Stimulated activated CD4-positive, alpha-beta T cell treated with anti-CD3 and anti-CD28 coated beads, Interleukin-1b, Interleukin-23, amount 100 ng/mL, for 4 hours (primary cell): ENCODE data around the gene INPP5A.
A peak's percentile ranks its signal among the peaks of the same experiment; 100 is the strongest.

Experiments
- DNase-seq, 2 donors: peaks; one replicate each; pipeline ENCODE4 v3.0.0-alpha.2; 2020; ENCODE audit warnings: low read depth in 2 of 2

Gene INPP5A

DNA sequence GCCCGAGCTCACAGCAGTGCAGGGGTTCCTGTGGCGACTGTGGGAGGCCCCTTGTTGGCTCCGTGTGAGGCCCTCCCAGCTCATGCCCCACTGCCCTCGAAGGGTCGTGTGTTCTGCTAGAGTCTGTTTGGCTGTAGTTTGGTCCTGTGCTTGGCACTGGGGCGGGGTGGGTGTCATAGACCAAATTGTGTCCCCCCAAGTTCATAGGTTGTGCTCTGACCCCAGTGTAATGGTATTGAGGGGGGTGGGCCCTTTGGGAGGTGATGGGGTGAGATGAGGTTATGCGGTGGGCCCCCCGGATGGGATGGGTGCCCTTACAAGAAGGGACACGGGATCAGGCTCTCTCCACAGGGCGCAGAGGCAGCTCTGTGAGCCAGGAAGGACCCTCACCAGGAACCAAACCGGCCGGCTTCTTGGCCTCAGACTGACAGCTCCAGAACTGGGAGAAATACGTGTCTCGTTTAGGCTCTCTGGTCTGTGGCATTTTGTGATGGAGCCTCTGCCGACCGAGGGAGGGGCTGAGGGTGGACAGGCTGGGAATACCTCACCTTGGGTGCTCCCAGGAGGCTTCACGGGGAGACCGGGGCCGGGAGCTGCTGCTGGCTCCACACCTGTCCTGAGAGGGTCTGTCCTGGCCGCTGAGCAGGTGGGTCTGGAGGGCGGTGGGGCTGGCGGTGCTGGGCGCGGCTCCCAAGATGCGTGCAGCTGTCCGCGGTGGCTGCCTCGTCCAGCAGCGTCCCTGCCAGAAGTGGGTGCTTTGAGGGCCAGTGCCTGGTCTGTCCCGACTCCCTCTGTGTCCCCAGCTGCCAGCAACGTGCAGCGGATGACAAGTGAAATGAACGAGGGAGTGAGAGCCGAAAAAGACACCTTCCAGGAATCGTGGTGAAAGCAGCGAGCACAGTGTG, 89.4 kb downstream of the INPP5A start:
- no peak for DNase-seq

DNA sequence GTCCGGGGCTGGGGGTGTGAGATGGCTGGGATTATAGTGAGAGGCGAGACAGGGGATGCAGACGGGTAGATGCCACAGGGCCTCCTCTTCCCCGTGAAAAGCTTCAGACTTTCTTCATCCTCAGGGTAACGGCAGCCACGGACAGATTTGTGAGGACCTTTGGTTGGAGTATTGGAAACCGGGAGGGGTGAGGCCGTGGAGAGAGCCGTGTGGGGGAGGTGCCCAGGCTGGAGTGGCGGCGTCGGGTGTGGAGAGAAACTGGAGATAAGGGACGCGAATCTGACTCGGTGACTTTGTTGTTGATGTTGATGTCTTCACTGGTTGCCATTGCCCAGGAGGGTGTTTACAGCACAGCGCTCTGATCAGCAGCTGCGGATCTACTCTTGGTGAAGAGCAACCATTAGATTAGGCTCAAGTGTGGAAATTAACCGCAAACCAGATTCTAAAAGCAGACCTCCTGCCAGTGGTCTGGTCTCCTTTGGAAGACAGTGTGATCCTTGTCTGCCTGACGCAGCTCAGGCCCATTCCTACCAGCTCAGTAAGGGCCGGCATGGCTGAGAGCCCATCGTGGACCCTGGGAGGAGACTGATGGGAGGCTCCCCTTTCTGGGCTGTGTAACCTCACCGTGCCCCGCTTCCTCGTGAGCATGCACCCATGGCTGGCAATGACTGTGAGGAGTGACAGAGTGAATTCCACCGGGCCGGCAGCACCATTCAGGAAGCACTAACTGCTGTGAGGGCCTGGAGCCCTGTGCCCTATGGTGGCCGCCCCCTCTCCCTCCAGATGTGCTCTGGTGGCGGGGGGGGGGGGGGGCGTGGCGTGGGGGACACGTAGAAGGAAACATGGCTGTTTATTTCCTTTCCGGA, 90.3 kb downstream of the INPP5A start:
- DNase-seq, result no peak

DNA sequence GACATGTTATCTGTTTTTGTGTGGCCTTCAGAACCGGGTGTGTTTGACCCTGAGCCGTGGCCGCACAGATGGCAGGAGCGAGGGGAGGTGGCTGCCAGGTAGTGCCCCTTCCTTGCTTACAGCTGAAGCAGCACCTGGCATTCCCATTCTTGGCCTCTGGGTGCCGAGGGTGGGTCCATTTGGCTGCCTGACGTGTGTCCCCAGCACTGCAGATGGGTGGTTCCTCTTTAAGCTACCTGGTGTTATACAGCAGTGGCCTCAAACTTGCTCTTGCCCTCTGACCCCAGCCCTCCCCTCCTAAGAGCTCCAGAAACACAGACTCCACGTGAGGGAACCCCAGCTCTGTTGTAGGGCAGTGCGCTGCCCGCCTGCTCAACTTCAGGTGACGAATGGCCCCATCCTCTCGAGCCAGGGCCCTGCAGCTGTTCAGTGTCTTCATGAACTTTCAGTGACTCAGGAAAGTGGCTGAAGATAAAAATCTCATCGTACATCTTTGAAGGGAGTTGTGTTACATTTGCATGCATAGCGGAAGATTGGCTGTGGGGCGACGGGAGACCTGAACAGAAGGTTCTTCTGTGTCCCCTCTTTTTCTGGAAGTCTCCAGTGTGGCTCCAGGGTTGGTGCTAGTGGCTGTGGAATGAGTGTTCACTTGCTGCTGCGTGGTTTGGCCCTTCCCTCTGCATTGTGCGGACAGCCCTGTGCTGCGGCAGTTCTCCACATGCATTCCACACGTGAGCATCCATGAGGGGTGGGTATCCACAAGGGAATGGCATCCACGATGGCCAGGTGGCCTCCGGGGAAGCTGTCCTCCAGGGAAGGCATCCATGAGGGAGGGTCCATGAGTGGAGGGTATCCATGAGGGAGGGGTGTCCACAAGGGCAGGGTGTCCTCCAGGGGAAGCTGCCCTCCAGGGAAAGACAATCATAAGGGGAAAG, 91.6 kb downstream of the INPP5A start:
- no peak for DNase-seq

DNA sequence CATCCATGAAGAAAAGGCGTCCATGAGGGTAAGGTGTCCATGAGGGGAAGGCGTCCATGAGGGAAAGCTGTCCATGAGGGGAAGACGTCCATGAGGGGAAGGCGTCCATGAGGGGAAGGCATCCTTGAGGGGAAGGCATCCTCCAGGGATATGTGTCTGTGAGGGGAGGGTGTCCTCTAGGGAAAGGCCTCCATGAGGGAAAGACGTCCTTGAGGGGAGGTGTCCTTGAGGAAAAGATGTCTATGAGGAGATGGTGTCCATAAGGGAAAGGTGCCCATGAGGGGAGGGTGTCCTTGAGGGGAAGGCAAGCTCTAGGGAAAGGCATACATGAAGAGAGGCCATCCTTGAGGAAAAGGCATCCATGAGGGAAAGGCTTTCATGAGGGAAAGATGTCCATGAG, 92.6 kb downstream of the INPP5A start:
- no peak for DNase-seq

GRCh38 chr10:132630666-132631337, 93.2 kb downstream of the INPP5A start:
- DNase-seq, result no peak

GRCh38 chr10:132631338-132631735, 93.8 kb downstream of the INPP5A start:
- DNase-seq, result no peak

DNA sequence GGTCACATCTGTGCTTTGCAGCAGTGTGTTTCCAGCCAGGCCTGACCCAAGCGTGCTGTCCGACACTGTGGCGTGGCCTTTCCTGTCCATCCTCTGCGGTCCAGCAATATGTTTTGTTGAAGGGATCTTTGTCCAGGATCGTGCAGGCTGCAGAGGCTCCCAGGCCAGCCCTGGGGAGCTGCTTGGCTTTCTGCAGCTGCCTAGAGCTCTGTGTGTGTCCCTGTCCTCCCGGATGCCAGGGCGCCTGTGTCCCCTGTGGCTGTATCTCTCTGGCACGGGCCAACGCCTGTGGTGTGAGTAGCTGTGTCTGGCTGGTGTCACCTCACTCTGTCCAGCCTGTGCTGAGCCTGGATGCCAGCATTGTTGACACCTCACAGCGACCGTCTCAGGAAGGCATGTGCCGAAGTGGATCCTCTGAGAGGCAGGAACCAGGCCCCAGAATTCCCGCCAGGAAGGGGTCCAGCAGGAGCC, 94.5 kb downstream of the INPP5A start:
- no peak for DNase-seq

DNA sequence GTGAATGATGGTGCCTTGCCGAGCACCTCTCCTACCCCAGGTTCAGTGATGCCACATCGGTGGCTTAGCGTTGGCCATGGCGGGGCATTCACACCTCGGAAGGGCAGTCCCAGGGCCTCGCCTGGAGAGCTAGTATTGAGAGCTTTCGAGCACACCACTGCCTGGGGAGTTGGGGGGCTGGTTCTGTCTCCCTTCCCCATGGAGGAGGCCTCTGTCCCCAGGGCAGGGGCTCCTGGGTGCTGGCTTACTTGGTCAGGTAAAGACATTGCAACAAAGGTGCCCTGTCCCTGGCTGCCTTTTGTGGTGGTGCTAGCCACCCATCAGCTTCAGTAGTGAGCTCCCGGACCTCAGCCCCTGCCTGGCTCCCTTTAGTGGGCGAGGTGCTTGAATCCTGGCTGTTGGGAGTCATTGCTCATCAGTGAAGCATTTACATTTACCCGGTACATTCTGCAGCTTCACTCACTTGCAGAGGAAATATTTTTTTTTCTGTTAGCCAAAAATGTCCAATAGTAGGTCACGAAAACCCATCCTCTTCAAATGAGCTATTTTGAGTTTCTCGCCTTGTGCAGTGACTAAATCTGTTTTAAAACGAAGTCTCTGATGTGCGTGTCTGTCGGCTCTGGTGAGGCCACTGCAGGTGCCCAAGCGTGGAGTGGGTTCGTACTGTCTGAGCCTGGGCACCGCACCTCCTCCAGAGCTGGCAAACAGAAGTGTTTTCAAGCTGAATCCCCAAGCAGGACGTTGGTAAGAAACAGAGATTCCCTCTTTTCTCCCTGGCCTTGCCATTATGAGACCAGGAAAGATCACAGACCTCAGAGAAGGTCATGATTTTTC, 95.5 kb downstream of the INPP5A start:
- no peak for DNase-seq

DNA sequence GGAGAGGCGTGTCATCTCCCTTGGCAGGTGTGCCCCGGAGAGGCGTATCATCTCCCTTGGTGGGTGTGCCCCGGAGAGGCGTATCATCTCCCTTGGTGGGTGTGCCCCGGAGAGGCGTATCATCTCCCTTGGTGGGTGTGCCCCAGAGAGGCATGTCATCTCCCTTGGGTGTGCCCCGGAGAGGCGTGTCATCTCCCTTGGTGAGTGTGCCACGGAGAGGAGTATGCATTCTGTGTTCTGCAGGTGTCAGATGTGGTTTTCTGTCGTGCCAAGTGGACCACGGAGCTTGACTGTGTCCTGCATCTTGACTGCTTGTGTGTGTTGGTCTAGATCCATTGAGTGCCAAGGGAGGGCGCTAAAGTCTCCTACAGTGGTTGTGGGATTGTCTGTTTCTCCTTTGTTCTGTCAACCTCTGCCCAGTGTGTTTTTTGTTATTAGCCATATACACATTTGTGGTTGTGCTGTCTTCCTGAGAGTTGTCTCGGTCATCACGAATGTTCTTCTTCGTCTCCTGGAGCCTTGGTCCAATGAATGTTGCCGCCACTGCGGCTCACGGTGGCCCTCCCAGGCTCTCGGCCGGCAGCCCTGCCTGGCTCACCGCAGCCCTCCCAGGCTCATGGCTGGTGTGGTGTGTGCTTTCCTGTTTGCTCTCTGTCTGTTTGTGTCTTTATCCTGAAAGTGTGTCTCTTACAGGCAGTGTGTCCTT, 96.8 kb downstream of the INPP5A start:
- DNase-seq, result no peak

- DNase-seq, result no peak
Observed at GRCh38 chr10:132634947-132635271, 97.3 kb downstream of the INPP5A start.

DNA sequence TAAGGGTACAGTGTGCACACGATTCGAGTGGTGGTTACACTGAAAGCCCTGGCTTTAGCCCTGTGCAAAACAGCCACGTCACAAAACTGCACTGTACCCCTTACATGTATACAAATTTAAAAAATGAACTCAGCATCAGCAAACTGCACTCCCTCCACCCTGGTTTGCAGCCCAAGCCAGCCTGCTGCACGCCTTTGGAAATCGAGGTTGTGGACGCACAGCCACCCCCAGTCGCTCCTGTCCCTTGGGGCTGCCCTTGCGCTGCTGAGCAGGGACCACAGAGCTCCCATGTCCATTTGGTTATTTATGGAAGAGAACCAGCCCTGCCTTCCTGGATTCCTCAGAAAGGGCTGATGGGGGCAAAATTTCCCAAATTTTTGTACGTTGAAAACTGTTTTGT, 98.8 kb downstream of the INPP5A start:
- DNase-seq, result no peak

DNA sequence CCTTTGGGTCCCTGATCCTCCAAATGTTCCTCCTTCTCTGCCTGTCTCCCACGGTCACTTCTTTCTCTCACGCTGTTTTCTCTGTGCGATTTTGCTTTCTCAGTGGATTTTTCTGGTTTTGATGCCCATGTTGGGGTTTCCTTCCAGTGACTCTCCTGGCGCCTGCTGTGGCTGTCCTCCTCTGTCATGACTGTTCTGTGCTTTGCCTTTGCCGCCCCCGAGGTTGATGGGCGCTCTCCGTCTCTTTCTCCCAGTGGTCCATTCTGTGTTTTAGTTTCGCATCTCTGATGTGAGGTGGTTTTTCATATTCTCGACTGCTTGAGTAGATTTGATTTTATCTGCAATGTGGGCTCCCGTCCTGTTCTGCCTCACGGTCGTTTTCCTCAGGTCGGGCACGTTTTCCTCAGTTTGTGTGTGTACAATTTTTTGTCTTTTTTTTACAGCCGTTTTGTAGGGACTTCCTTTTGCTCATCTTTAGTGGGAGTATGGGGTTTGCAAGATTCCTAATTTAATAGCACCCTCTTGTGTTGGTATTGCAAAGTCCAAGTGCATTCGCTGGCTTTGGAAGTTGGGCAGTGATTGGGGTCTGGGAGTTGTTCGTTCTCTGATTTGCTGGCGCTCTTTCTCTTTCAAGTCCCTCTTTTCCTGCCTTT, 100.0 kb downstream of the INPP5A start:
- peak in 1 of 2 donors; percentile 18 for DNase-seq

DNA sequence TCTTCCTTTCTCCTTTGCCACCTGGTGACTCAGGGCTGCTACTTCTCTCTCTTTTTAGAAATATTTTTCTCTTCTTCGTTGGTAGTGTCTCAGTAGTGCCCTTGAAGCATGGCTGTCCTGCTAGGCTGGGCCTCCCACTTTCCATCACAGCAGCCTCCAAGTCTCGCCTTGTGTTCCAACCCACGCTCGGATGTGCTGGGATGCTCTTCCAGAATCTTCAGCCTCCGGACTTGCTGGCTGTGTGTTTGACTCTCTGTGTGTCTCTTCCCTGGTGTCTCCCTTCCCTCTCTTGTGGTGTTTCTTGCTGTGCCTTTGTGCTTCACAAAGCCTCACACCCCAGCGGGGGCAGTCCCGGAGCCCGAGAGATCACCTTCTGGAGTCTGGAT, 100.5 kb downstream of the INPP5A start:
- no peak for DNase-seq

GRCh38 chr10:132639470-132639869, 101.9 kb downstream of the INPP5A start:
- DNase-seq, result no peak

GRCh38 chr10:132640326-132641125, 102.9 kb downstream of the INPP5A start:
- DNase-seq, result no peak

DNA sequence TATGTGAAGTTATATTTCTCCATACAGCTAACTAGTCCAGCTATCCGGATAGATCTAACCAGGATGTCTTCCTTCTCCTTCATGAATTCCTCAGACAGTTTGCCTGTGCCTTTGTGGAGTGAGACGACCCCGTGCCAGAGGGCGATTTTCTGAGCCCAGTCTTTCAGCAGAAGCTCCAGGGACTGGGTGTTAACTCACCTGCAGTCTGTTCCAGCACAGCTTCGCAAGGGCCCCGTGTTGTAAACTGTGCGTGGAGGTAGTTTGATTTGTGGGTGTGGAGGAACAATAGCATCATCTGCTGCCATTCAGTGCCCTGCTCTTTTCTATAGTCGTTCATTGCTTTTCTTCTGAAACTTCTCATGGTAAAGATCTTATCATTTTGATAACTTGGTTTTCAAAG, 103.8 kb downstream of the INPP5A start:
- DNase-seq, result no peak

- no peak for DNase-seq
Observed at GRCh38 chr10:132641966-132642731, 104.6 kb downstream of the INPP5A start.

DNA sequence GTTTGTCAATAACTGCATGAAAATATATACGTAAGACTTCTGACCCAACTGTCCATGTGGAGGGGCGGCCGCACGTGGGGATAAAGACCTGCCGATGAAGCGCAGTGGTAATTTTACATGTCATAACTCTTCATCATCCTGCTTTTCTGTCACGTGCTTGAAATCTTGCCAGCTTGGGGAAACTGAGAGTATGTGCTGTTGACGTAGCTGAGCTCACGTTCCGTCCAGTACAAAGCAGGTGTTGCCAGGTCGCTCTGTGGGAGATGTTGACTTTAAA, 105.1 kb downstream of the INPP5A start:
- DNase-seq, result no peak
